Lung (tissue), 12 donors: ENCODE measurements around the gene ZNF148. TPM values are rescaled to one million over a fixed set of nuclear protein-coding genes. Genes with fewer than 3 reads are reported as not detected.
A peak's percentile ranks its signal among the peaks of the same experiment; 100 is the strongest.

ENCODE experiments used
- ATAC-seq: fragments of 200-7000 bp; cut with Tn5 transposase; one replicate; pipeline ENCODE4 v1.9.1; 2020; ENCODE audit warnings: moderate number of reproducible peaks; ENCODE audit not compliant: insufficient read depth, low FRiP score
- DNase-seq, 3 donors: peaks; one replicate each; pipeline ENCODE4 v3.0.0-alpha.2; 2013 to 2017
- H3K27ac ChIP-seq, 2 donors: one replicate each; pipeline ENCODE4 v1.5.1; 2013; ENCODE audit warnings: mild to moderate bottlenecking in 2 of 2, moderate library complexity in 2 of 2, control low read depth in 1 of 2, inconsistent platforms in 1 of 2, low read depth in 1 of 2, low read length in 1 of 2
- H3K27me3 ChIP-seq, 3 donors: one replicate each; pipeline ENCODE4 v1.5.1; 2013; ENCODE audit warnings: low read length in 2 of 3; ENCODE audit not compliant: control insufficient read depth in 3 of 3, insufficient read depth in 3 of 3
- H3K36me3 ChIP-seq, 4 donors: one replicate each; pipeline ENCODE4 v1.5.1; 2013; ENCODE audit warnings: low read length in 4 of 4, mild to moderate bottlenecking in 1 of 4, moderate library complexity in 1 of 4; ENCODE audit not compliant: control insufficient read depth in 4 of 4, insufficient read depth in 4 of 4
- H3K4me1 ChIP-seq, 5 donors: one replicate each; pipeline ENCODE4 v1.5.1; 2013; ENCODE audit warnings: low read length in 5 of 5, mild to moderate bottlenecking in 2 of 5, moderate library complexity in 1 of 5; ENCODE audit not compliant: control insufficient read depth in 5 of 5, insufficient read depth in 5 of 5
- H3K4me3 ChIP-seq: one replicate; pipeline ENCODE4 v1.5.1; 2013; ENCODE audit warnings: mild to moderate bottlenecking, control low read depth, moderate library complexity
- H3K9ac ChIP-seq, 2 donors: one replicate each; pipeline ENCODE4 v1.5.1; 2013; ENCODE audit warnings: low read length in 2 of 2, control low read depth in 1 of 2; ENCODE audit not compliant: insufficient read depth in 1 of 2
- H3K9me3 ChIP-seq, 4 donors: one replicate each; pipeline ENCODE4 v1.5.1; 2013; ENCODE audit warnings: low read length in 3 of 4, mild to moderate bottlenecking in 1 of 4, moderate library complexity in 1 of 4; ENCODE audit not compliant: control insufficient read depth in 4 of 4, insufficient read depth in 3 of 4
- WGBS, 2 donors: extraction: QIAGEN DNeasy Blood & Tissue Kit; methylation state at CpG; one replicate each; pipeline ENCODE4 v1.1.7; 2013; 5-methylcytosine and 5-hydroxymethylcytosine counted together
- polyA plus RNA-seq, 2 donors: library from polyadenylated mRNA; stranded (reverse); fragments of 200-250 nt; gene quantifications; one replicate each; pipeline ENCODE4 v1.2.1, GENCODE V29; 2013
- total RNA-seq, 2 donors: library from RNA; depleted of rRNA in 1 of 2; stranded (reverse); fragments of >200 nt in 1 of 2; gene quantifications; one replicate each; pipeline ENCODE4 v1.2.1, GENCODE V29; 2014 to 2021
- TF ChIP-seq, protein P1 (sequence below): IDR thresholded peaks from 2 replicates; pipeline ENCODE4 v1.5.1; 2012; ENCODE audit warnings: mild to moderate bottlenecking; ENCODE audit errors: control extremely low read depth, extremely low read depth
- donor health status: control.
- donor health status: control.
- donor health status: Bipolar disorder and iron deficiency.
- donor health status: healthy.
- donor health status: DM: yes; HTN: yes; CAD: no.

Gene ZNF148
- total and polyA plus RNA-seq, 4 donors, result 3.5 to 46.2 (median 20.4) TPM

GRCh38 chr3:125375950-125376679, 990 bp upstream of the ZNF148 start:
- H3K27ac ChIP-seq, result peak overlapping the region; percentile 79 to 93
- TF ChIP-seq, protein P1, sequence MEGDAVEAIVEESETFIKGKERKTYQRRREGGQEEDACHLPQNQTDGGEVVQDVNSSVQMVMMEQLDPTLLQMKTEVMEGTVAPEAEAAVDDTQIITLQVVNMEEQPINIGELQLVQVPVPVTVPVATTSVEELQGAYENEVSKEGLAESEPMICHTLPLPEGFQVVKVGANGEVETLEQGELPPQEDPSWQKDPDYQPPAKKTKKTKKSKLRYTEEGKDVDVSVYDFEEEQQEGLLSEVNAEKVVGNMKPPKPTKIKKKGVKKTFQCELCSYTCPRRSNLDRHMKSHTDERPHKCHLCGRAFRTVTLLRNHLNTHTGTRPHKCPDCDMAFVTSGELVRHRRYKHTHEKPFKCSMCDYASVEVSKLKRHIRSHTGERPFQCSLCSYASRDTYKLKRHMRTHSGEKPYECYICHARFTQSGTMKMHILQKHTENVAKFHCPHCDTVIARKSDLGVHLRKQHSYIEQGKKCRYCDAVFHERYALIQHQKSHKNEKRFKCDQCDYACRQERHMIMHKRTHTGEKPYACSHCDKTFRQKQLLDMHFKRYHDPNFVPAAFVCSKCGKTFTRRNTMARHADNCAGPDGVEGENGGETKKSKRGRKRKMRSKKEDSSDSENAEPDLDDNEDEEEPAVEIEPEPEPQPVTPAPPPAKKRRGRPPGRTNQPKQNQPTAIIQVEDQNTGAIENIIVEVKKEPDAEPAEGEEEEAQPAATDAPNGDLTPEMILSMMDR, result no peak
- DNase-seq, result no peak
- 57 to 59% methylated on average over 10 of the region's 10 CpGs for WGBS, 2 donors
- peaks cover 0 to 2% (median 0%) of the 10 kb centered on the region in 4 donors for H3K36me3 ChIP-seq
- no peaks in the 10 kb centered on the region for H3K27me3 ChIP-seq
- H3K4me1 ChIP-seq, result peaks cover 0 to 15% (median 5%) of the 10 kb centered on the region in 5 donors
- ATAC-seq, result no peak
- peak overlapping the region; percentile 78 to 84 for H3K9ac ChIP-seq
- H3K4me3 ChIP-seq, result peak overlapping the region; percentile 94
- H3K9me3 ChIP-seq, result no peaks in the 10 kb centered on the region

DNA sequence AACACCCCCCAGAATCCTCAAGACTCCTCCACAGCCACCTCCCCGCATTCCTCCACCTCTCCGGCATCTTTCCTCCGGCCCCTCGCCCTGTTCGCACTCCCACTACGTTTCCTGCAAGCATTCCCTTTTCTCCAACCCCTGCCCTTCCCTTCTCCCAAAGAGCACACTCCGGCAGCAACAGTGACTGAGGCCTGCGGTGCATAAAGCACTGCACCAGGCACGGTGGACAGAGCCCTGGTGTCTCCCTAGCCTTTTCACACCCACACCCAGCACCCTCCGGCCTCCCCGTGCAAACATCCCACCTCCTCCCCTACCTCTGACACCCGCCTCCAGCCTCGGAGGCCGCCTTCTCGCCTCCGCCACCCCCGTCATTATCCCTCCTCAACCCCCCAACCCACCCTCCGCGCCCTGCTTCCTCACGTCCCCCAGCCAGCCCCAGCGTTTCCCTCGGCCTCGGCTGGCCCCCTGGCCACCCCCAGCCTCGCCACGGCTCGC, 577 bp downstream of the ZNF148 start:
- ATAC-seq, result peak; percentile 29
- peaks cover 2 to 15% (median 5%) of the 10 kb centered on the region in 5 donors for H3K4me1 ChIP-seq
- 0 to 1% methylated on average over 22 to 26 of the region's 26 CpGs for WGBS, 2 donors
- H3K9me3 ChIP-seq, result no peaks in the 10 kb centered on the region
- DNase-seq, result peak; percentile 59 to 62 (median 61)
- H3K27me3 ChIP-seq, result no peaks in the 10 kb centered on the region
- H3K27ac ChIP-seq, result peak overlapping the region; percentile 79 to 93
- H3K36me3 ChIP-seq, result peaks cover 0 to 2% (median 0%) of the 10 kb centered on the region in 4 donors
- peak overlapping the region; percentile 74 to 84 for H3K9ac ChIP-seq
- TF ChIP-seq, protein P1, result no peak
- peak overlapping the region; percentile 94 for H3K4me3 ChIP-seq

DNA sequence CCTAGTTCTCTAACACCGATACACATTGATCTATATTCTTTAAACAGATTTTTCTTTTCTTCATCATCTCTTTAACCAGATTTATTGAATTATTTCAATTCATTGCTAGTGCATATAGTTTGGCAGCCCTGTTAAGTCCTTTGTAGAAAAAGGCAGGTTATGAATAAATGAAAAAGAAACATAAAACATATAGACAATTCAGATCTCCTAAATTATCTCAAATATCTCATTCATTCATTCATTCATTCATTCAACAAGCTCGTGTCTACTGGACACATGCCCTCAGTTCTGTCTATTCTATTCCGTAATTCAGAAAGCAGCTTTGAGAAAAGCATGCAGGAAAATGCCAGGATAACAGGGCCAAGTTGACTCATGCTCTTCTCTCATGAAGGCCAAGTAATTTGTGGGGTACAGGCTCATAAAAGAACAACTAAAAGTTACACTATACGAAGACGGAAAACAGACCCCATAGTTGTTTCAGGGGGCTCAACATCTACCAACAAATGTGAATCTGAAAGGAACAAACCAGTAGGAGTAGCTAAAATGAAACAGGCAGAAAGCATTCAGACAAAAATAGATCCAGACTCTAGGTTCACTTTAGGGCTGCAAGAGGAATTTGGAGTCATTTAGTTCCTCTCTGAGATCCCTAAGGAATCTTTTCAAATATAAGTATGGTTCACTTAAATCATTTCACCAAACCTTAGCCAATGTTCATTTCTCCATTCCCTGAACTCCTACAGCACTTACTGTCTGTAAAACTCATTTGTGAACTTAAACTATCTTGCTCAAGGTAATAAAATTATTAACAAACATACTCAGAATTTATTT, 7.5 kb downstream of the ZNF148 start:
- TF ChIP-seq, protein P1, result no peak
- H3K27ac ChIP-seq, result no peak overlapping the region
- no peak overlapping the region for H3K9ac ChIP-seq
- ATAC-seq (no peak), DNase-seq (no peak)
- peaks cover 0 to 12% (median 0%) of the 10 kb centered on the region in 5 donors for H3K4me1 ChIP-seq
- no peaks in the 10 kb centered on the region for H3K9me3 ChIP-seq
- no peaks in the 10 kb centered on the region for H3K27me3 ChIP-seq
- peaks cover 0 to 5% (median 1%) of the 10 kb centered on the region in 4 donors for H3K36me3 ChIP-seq
- WGBS, 2 donors, result 79 to 87% methylated on average over 5 of the region's 5 CpGs
- H3K4me3 ChIP-seq, result no peak overlapping the region
